OCI-LY7 (cell line): Measurements from ENCODE around the gene LCP1. TPM values are rescaled to one million over a fixed set of nuclear protein-coding genes. Genes with fewer than 3 reads are reported as not detected.

Source experiments
- BruUV-seq: library from RNA; stranded (reverse); fragments of 400-500 nt; replicated peaks from 2 replicates; lab custom pipeline; 2021; lab: Mats Ljungman, UMichigan
- CTCF ChIA-PET: fragments of 300-600 bp; sonication (Branson Sonifier 250); formaldehyde crosslinking; loops from one replicate; lab custom pipeline; 2022; ENCODE audit warnings: antibody characterized with exemption; ENCODE audit not compliant: unreplicated experiment; lab: Charles Lee
- POLR2A ChIA-PET: fragments of 300-600 bp; sonication (Branson Sonifier 250); formaldehyde crosslinking; loops from one replicate; lab custom pipeline; 2022; ENCODE audit warnings: antibody characterized with exemption; lab: Charles Lee
- DNase-seq: peaks from one replicate; pipeline ENCODE4 v3.0.0-alpha.2; 2015; ENCODE audit warnings: low spot score
- H2AFZ ChIP-seq: fragments of 200-600 bp; sonication (generic), shearing (Covaris generic); 2 replicates; pipeline ENCODE4 v1.6.1; 2014; ENCODE audit warnings: mild to moderate bottlenecking, antibody characterized with exemption, low read length, moderate library complexity
- H3K27ac ChIP-seq: fragments of 200-600 bp; sonication (generic); 2 replicates; pipeline ENCODE4 v1.5.1; 2014; ENCODE audit warnings: mixed run types, low read depth, mild to moderate bottlenecking, moderate library complexity, low read length, inconsistent platforms; ENCODE audit not compliant: poor library complexity, severe bottlenecking
- H3K36me3 ChIP-seq: fragments of 200-600 bp; sonication (generic); 2 replicates; pipeline ENCODE4 v1.6.1; 2014; ENCODE audit warnings: mild to moderate bottlenecking, antibody characterized with exemption, low read length, moderate library complexity, mixed read lengths; ENCODE audit not compliant: insufficient read depth
- H3K4me1 ChIP-seq: fragments of 200-600 bp; sonication (generic); 2 replicates; pipeline ENCODE4 v1.5.1; 2014; ENCODE audit warnings: mild to moderate bottlenecking, low read length; ENCODE audit not compliant: insufficient read depth, poor library complexity, severe bottlenecking
- H3K4me2 ChIP-seq: fragments of 200-600 bp; sonication (generic); 2 replicates; pipeline ENCODE4 v1.6.1; 2014; ENCODE audit warnings: mild to moderate bottlenecking, low read length
- H3K4me3 ChIP-seq: fragments of 200-600 bp; sonication (generic); 2 replicates; pipeline ENCODE4 v1.5.1; 2014; ENCODE audit warnings: mild to moderate bottlenecking, low read depth, low read length; ENCODE audit not compliant: poor library complexity, severe bottlenecking
- H3K79me2 ChIP-seq: fragments of 200-600 bp; sonication (generic); 2 replicates; pipeline ENCODE4 v1.6.1; 2016; ENCODE audit warnings: low read depth, mild to moderate bottlenecking, low read length, moderate library complexity, mixed read lengths; ENCODE audit not compliant: insufficient read depth
- H3K9me2 ChIP-seq: fragments of 200-600 bp; sonication (generic); 2 replicates; pipeline ENCODE4 v1.6.1; 2016; ENCODE audit warnings: mild to moderate bottlenecking, low read length, mixed read lengths; ENCODE audit not compliant: insufficient read depth
- H3K9me3 ChIP-seq: fragments of 200-600 bp; sonication (generic); 2 replicates; pipeline ENCODE4 v1.6.1; 2014; ENCODE audit warnings: mild to moderate bottlenecking, mixed run types, low read length, mixed read lengths
- H4K20me1 ChIP-seq: fragments of 200-600 bp; sonication (generic); 2 replicates; pipeline ENCODE4 v1.6.1; 2014; ENCODE audit warnings: mild to moderate bottlenecking, antibody characterized with exemption, low read length, moderate library complexity, mixed read lengths; ENCODE audit not compliant: insufficient read depth
- CTCF ChIP-seq: fragments of 200-600 bp; sonication (generic); conservative IDR thresholded peaks from 2 replicates; pipeline ENCODE4 v1.5.1; 2014; ENCODE audit warnings: mild to moderate bottlenecking, antibody characterized with exemption, low read length, moderate library complexity, mixed read lengths
- EZH2phosphoT487 ChIP-seq: fragments of 200-600 bp; sonication (generic); IDR thresholded peaks from 2 replicates; pipeline ENCODE4 v1.6.1; 2018; ENCODE audit warnings: low read depth, borderline replicate concordance, mild to moderate bottlenecking, mixed run types, antibody characterized with exemption, low read length, moderate library complexity, mixed read lengths
- intact Hi-C: fragments of 100-400 bp; cut with micrococcal nuclease; formaldehyde crosslinking; loops from one replicate; pipeline ENCODE4 v1.10.0; 2022; ENCODE audit not compliant: unreplicated experiment
- total RNA-seq, 2 experiments: library from RNA; depleted of rRNA in 1 of 2; stranded (reverse); fragments of >200 nt in 1 of 2; shearing (Covaris generic) in 1 of 2; gene quantifications; 2 replicates each; pipeline ENCODE4 v1.2.3, GENCODE V29; 2014 to 2022

Gene LCP1
- total RNA-seq, 2 experiments from 2014 or later = 292 to 565 TPM

DNA sequence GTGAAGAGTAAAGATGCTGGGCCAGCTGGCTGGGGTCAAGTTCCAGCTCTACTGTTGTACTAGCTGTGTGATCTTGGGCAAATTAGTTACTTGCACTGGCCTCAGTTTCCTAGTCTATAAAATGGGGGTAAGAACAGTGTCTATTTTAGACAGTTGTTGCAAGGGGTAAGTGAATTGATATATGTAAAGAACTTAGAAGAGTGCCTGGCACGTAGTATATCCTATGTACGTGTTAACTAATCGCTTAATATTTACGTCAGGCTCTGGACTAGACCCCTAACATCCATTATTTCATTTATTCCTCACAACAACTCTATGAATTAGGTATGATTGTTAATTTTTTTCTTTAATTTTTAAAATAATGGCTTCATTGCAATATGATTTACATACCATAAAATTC is 3.7 kb upstream of the LCP1 start:
- H4K20me1 ChIP-seq = 0 out of 2 replicates have a peak, but pooled peaks cover 3% of the 10 kb centered on the region
- intact Hi-C loops = loop anchor here (2.0 kb wide), 2 partner anchors 25 to 59 kb away; no protein-coding TSS in a partner anchor
- TF ChIP-seq CTCF (no peak), EZH2phosphoT487 (no peak)
- BruUV-seq = no TSS peak
- H3K27ac ChIP-seq = no peak overlapping the region
- peaks cover 30% of the 10 kb centered on the region for H3K4me1 ChIP-seq
- H2AFZ ChIP-seq = no peak overlapping the region
- H3K9me2 ChIP-seq = no peaks in the 10 kb centered on the region
- no peaks in the 10 kb centered on the region for H3K9me3 ChIP-seq
- H3K79me2 ChIP-seq = peaks cover 31% of the 10 kb centered on the region
- DNase-seq = no peak
- H3K36me3 ChIP-seq = peaks cover 5% of the 10 kb centered on the region
- ChIA-PET CTCF (no interaction called here), POLR2A (no interaction called here)
- no peak overlapping the region for H3K4me3 ChIP-seq
- H3K4me2 ChIP-seq = no peak overlapping the region

DNA sequence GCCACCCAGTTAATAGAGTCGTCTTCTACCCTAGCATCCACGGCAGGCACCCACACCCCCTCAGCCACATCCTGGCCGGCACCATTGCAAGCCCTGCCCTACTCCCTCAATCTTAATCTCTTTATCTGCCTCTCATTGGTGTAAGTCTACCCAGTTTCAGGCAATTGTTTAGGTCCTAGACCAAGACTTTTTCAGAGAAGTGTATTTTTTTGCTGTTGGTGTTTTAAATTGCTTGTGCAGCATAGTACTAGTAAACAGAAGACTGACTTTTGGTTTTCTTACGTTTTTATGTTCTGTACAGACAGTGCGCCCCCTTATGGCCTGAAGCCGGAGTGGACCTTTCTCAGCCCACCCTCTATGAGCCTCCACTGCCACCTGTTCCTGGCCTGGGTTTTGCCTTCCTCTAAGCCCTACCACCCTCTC is 2.3 kb upstream of the LCP1 start:
- H3K9me3 ChIP-seq = no peaks in the 10 kb centered on the region
- H3K36me3 ChIP-seq = peaks cover 14% of the 10 kb centered on the region
- H2AFZ ChIP-seq = peak overlapping the region; percentile 93
- peak overlapping the region; percentile 92 for H3K4me3 ChIP-seq
- H3K4me2 ChIP-seq = peak overlapping the region; percentile 89
- peaks cover 32% of the 10 kb centered on the region for H3K4me1 ChIP-seq
- 0 out of 2 replicates have a peak, but pooled peaks cover 7% of the 10 kb centered on the region for H4K20me1 ChIP-seq
- ChIA-PET POLR2A (no interaction called here), CTCF (no interaction called here)
- no peak for TF ChIP-seq EZH2phosphoT487
- TF ChIP-seq CTCF = peak; percentile 99
- H3K9me2 ChIP-seq = no peaks in the 10 kb centered on the region
- BruUV-seq = no TSS peak
- intact Hi-C loops = loop anchor here (2.0 to 5.0 kb wide), 5 partner anchors 23 to 842 kb away; partner anchors contain the start of genes LRCH1 and TPT1
- peak overlapping the region; percentile 92 for H3K27ac ChIP-seq
- peaks cover 45% of the 10 kb centered on the region for H3K79me2 ChIP-seq
- DNase-seq = peak; percentile 87
